Neural cell (in vitro differentiated cells): ENCODE results near the gene WNT7B. TPM values are rescaled to one million over a fixed set of nuclear protein-coding genes. Genes with fewer than 3 reads are reported as not detected.

Experiments used
- H2AFZ ChIP-seq: fragments of 200-600, 300-800 bp; sonication (generic), shearing (Covaris generic); 2 replicates; pipeline ENCODE4 v1.6.0; 2014; ENCODE audit warnings: low read depth, mild to moderate bottlenecking, antibody characterized with exemption, low read length, moderate library complexity
- H3F3A ChIP-seq: fragments of 200-600 bp; shearing (Covaris generic); 2 replicates; pipeline ENCODE4 v1.6.1; 2016; ENCODE audit warnings: mild to moderate bottlenecking, moderate library complexity, mixed read lengths, antibody characterized with exemption, low read length; ENCODE audit not compliant: insufficient read depth, poor library complexity, severe bottlenecking
- H3K27ac ChIP-seq: fragments of 200-600, 300-800 bp; sonication (generic), shearing (Covaris generic); 2 replicates; pipeline ENCODE4 v1.5.1; 2014; ENCODE audit warnings: mild to moderate bottlenecking, low read length, moderate library complexity
- H3K27me3 ChIP-seq: fragments of 300-800, 200-600 bp; sonication (generic), shearing (Covaris generic); 2 replicates; pipeline ENCODE4 v1.6.0; 2014; ENCODE audit warnings: mild to moderate bottlenecking, low read depth, low read length, moderate library complexity; ENCODE audit not compliant: insufficient read depth
- H3K36me3 ChIP-seq: fragments of 300-800, 200-600 bp; sonication (generic), shearing (Covaris generic); 2 replicates; pipeline ENCODE4 v1.5.1; 2014; ENCODE audit warnings: mild to moderate bottlenecking, antibody characterized with exemption, low read length, moderate library complexity; ENCODE audit not compliant: insufficient read depth
- H3K4me2 ChIP-seq: fragments of 300-800, 200-600 bp; sonication (generic), shearing (Covaris generic); 2 replicates; pipeline ENCODE4 v1.6.0; 2014; ENCODE audit warnings: mild to moderate bottlenecking, low read length
- H3K4me3 ChIP-seq: fragments of 300-800, 200-600 bp; sonication (generic), shearing (Covaris generic); 2 replicates; pipeline ENCODE4 v1.5.1; 2014; ENCODE audit warnings: mild to moderate bottlenecking, low read length, moderate library complexity
- H3K79me2 ChIP-seq: fragments of 200-600 bp; shearing (Covaris generic); replicated peaks from 2 replicates; pipeline ENCODE4 v1.6.0; 2014; ENCODE audit warnings: mild to moderate bottlenecking, low read length, moderate library complexity; ENCODE audit not compliant: insufficient read depth
- H3K9ac ChIP-seq: fragments of 300-800, 200-600 bp; sonication (generic), shearing (Covaris generic); 2 replicates; pipeline ENCODE4 v1.6.1; 2016; ENCODE audit warnings: mild to moderate bottlenecking, low read length, mixed read lengths
- H3K9me2 ChIP-seq: fragments of 200-600 bp; shearing (Covaris generic); 2 replicates; pipeline ENCODE4 v1.6.1; 2016; ENCODE audit warnings: mild to moderate bottlenecking, low read length, mixed read lengths; ENCODE audit not compliant: insufficient read depth
- H3K9me3 ChIP-seq: fragments of 200-600, 300-800 bp; sonication (generic), shearing (Covaris generic); 2 replicates; pipeline ENCODE4 v1.6.1; 2016; ENCODE audit warnings: mild to moderate bottlenecking, mixed run types, low read length, moderate library complexity, mixed read lengths
- H4K20me1 ChIP-seq: fragments of 200-600 bp; shearing (Covaris generic); 2 replicates; pipeline ENCODE4 v1.6.1; 2016; ENCODE audit warnings: mild to moderate bottlenecking, mixed run types; ENCODE audit not compliant: insufficient read depth
- CTCF ChIP-seq: fragments of 450-650 bp; IDR thresholded peaks from 2 replicates; pipeline ENCODE4 v1.5.1; 2014; ENCODE audit warnings: antibody characterized with exemption, mild to moderate bottlenecking, moderate library complexity; ENCODE audit not compliant: poor library complexity, severe bottlenecking
- EP300 ChIP-seq: fragments of 450-650 bp; conservative IDR thresholded peaks from 2 replicates; pipeline ENCODE4 v1.6.1; 2014; ENCODE audit warnings: antibody characterized with exemption, mild to moderate bottlenecking, moderate library complexity; ENCODE audit not compliant: poor library complexity, severe bottlenecking
- EZH2 ChIP-seq: fragments of 200-600, 300-800 bp; shearing (Covaris generic), sonication (generic); IDR thresholded peaks from 2 replicates; pipeline ENCODE4 v1.6.1; 2014; ENCODE audit warnings: antibody characterized with exemption, low read length, borderline replicate concordance, mild to moderate bottlenecking; ENCODE audit not compliant: insufficient read depth, poor library complexity, severe bottlenecking
- MXI1 ChIP-seq: fragments of 450-650 bp; conservative IDR thresholded peaks from 2 replicates; pipeline ENCODE4 v1.6.1; 2014; ENCODE audit warnings: antibody characterized with exemption, mild to moderate bottlenecking; ENCODE audit not compliant: poor library complexity, severe bottlenecking
- POLR2AphosphoS5 ChIP-seq: IDR thresholded peaks from 2 replicates; pipeline ENCODE4 v1.6.1; 2012
- RAD21 ChIP-seq: fragments of 450-650 bp; conservative IDR thresholded peaks from 2 replicates; pipeline ENCODE4 v1.6.1; 2014; ENCODE audit warnings: antibody characterized with exemption, mild to moderate bottlenecking, moderate library complexity
- REST ChIP-seq: IDR thresholded peaks from 2 replicates; pipeline ENCODE4 v1.6.1; 2012; ENCODE audit warnings: borderline replicate concordance
- SMC3 ChIP-seq: fragments of 450-650 bp; conservative IDR thresholded peaks from 2 replicates; pipeline ENCODE4 v1.6.1; 2014; ENCODE audit warnings: antibody characterized with exemption, mild to moderate bottlenecking, moderate library complexity; ENCODE audit not compliant: poor library complexity
- TAF1 ChIP-seq: IDR thresholded peaks from 2 replicates; pipeline ENCODE4 v1.6.1; 2012; ENCODE audit warnings: low read depth
- polyA plus RNA-seq: library from polyadenylated mRNA; depleted of rRNA; stranded (reverse); fragments of >200 nt; gene quantifications from 2 replicates; pipeline ENCODE4 v1.2.3, GENCODE V29; 2014

The WNT7B gene
- polyA plus RNA-seq, 1 donor from 2014 or later = 0.16 TPM

- no peak overlapping the region for H3K4me2 ChIP-seq
These were observed 34.6 kb downstream of the WNT7B start for GRCh38 chr22:45942344-45942743.

GRCh38 chr22:45938913-45939312, 38.0 kb downstream of the WNT7B start:
- TF ChIP-seq TAF1 (no peak), CTCF (no peak), POLR2AphosphoS5 (no peak), EZH2 (no peak), SMC3 (no peak), EP300 (no peak), RAD21 (no peak), MXI1 (no peak)
- Histone ChIP-seq H3K4me3 (no peak overlapping the region), H3K79me2 (no peaks in the 10 kb centered on the region), H3F3A (no peaks in the 10 kb centered on the region), H3K27ac (no peak overlapping the region), H3K9me3 (no peaks in the 10 kb centered on the region), H2AFZ (no peak overlapping the region), H3K27me3 (no peaks in the 10 kb centered on the region), H3K36me3 (no peaks in the 10 kb centered on the region), H4K20me1 (no peaks in the 10 kb centered on the region), H3K9ac (no peak overlapping the region), H3K4me2 (no peak overlapping the region), H3K9me2 (no peaks in the 10 kb centered on the region)

More at GRCh38 chr22:45942344-45942743, 34.6 kb downstream of the WNT7B start:
- no peak overlapping the region for H3K27ac ChIP-seq
- no peak overlapping the region for H3K4me3 ChIP-seq
- TF ChIP-seq EP300 = no peak
- TF ChIP-seq TAF1 = no peak
- no peak for TF ChIP-seq POLR2AphosphoS5
- TF ChIP-seq CTCF = no peak
- TF ChIP-seq EZH2 = no peak
- no peaks in the 10 kb centered on the region for H4K20me1 ChIP-seq
- H3K9me3 ChIP-seq = no peaks in the 10 kb centered on the region
- H3F3A ChIP-seq = no peaks in the 10 kb centered on the region
- no peaks in the 10 kb centered on the region for H3K9me2 ChIP-seq
- no peaks in the 10 kb centered on the region for H3K36me3 ChIP-seq
- no peaks in the 10 kb centered on the region for H3K27me3 ChIP-seq
- H3K9ac ChIP-seq = no peak overlapping the region
- H3K79me2 ChIP-seq = no peaks in the 10 kb centered on the region
- H2AFZ ChIP-seq = no peak overlapping the region

GRCh38 chr22:45937960-45938359, 39.0 kb downstream of the WNT7B start:
- Histone ChIP-seq H4K20me1 (no peaks in the 10 kb centered on the region), H3K27ac (no peak overlapping the region), H3K9me2 (no peaks in the 10 kb centered on the region), H3K9ac (no peak overlapping the region), H3K4me2 (no peak overlapping the region), H3K27me3 (no peaks in the 10 kb centered on the region), H3K4me3 (no peak overlapping the region), H2AFZ (no peak overlapping the region), H3F3A (no peaks in the 10 kb centered on the region), H3K79me2 (no peaks in the 10 kb centered on the region), H3K36me3 (no peaks in the 10 kb centered on the region), H3K9me3 (no peaks in the 10 kb centered on the region)
- TF ChIP-seq MXI1 (no peak), TAF1 (no peak), EP300 (no peak), REST (no peak), POLR2AphosphoS5 (no peak), RAD21 (no peak), SMC3 (no peak), CTCF (no peak), EZH2 (no peak)
